DND-41 (cell line): ENCODE measurements around the gene P2RY8.
A peak's percentile ranks its signal among the peaks of the same experiment; 100 is the strongest.
"Not testable (repeated sequence)": the region's sequence is repeated elsewhere in the genome, so short reads cannot be mapped to it uniquely, and the experiment has no call there.

Experiments
- ATAC-seq: fragments of 200-7000 bp; cut with Tn5 transposase; 3 replicates; pipeline ENCODE4 v1.9.1; 2021; ENCODE audit warnings: low read depth; ENCODE audit not compliant: insufficient read depth
- DNase-seq: peaks from one replicate; pipeline ENCODE4 v3.0.0-alpha.2; 2020
- H2AFZ ChIP-seq: 2 replicates; pipeline ENCODE4 v1.6.0; 2012; ENCODE audit warnings: low read depth, low read length
- H3K27ac ChIP-seq: 2 replicates; pipeline ENCODE4 v1.5.1; 2012; ENCODE audit warnings: low read length, inconsistent platforms
- H3K27me3 ChIP-seq: fragments of 200-600 bp; sonication (generic); 2 replicates; pipeline ENCODE4 v1.6.0; 2012; ENCODE audit warnings: low read length, mild to moderate bottlenecking, inconsistent platforms; ENCODE audit not compliant: insufficient read depth, poor library complexity
- H3K36me3 ChIP-seq: 2 replicates; pipeline ENCODE4 v1.5.1; 2012; ENCODE audit warnings: low read length, inconsistent platforms; ENCODE audit not compliant: insufficient read depth
- H3K4me1 ChIP-seq: 2 replicates; pipeline ENCODE4 v1.5.1; 2012; ENCODE audit warnings: mild to moderate bottlenecking, low read length; ENCODE audit not compliant: insufficient read depth
- H3K4me2 ChIP-seq: 2 replicates; pipeline ENCODE4 v1.6.0; 2012; ENCODE audit warnings: mild to moderate bottlenecking, moderate library complexity, low read length, inconsistent platforms; ENCODE audit not compliant: insufficient read depth
- H3K4me3 ChIP-seq, 2 experiments: fragments of 200-600 bp in 1 of 2; shearing (Covaris generic) in 1 of 2; 2 replicates each; pipeline ENCODE4 v1.5.1; 2012 to 2016; ENCODE audit warnings: inconsistent platforms in 2 of 2, low read length in 2 of 2, mild to moderate bottlenecking in 2 of 2, low read depth in 1 of 2, moderate library complexity in 1 of 2
- H3K79me2 ChIP-seq: 2 replicates; pipeline ENCODE4 v1.6.0; 2012; ENCODE audit warnings: low read length, inconsistent platforms; ENCODE audit not compliant: insufficient read depth
- H3K9ac ChIP-seq: 2 replicates; pipeline ENCODE4 v1.6.0; 2012; ENCODE audit warnings: low read depth, mild to moderate bottlenecking, inconsistent platforms, low read length, moderate library complexity
- H3K9me3 ChIP-seq: 2 replicates; pipeline ENCODE4 v1.5.1; 2012; ENCODE audit warnings: low read length, moderate library complexity, mild to moderate bottlenecking, inconsistent platforms; ENCODE audit not compliant: insufficient read depth, severe bottlenecking
- H4K20me1 ChIP-seq: 2 replicates; pipeline ENCODE4 v1.6.0; 2012; ENCODE audit warnings: low read length; ENCODE audit not compliant: insufficient read depth
- EZH2 ChIP-seq: IDR thresholded peaks from 3 replicates; pipeline ENCODE4 v1.6.1; 2012; ENCODE audit warnings: borderline replicate concordance, low read depth, mild to moderate bottlenecking, moderate library complexity, low read length, inconsistent platforms; ENCODE audit not compliant: severe bottlenecking
- TF ChIP-seq, protein P1 (sequence below): IDR thresholded peaks from 2 replicates; pipeline ENCODE4 v1.5.1; 2012; ENCODE audit warnings: borderline replicate concordance, low read length, moderate library complexity, mild to moderate bottlenecking; ENCODE audit not compliant: poor library complexity, severe bottlenecking; ENCODE audit errors: extremely low read depth

The P2RY8 gene

DNA sequence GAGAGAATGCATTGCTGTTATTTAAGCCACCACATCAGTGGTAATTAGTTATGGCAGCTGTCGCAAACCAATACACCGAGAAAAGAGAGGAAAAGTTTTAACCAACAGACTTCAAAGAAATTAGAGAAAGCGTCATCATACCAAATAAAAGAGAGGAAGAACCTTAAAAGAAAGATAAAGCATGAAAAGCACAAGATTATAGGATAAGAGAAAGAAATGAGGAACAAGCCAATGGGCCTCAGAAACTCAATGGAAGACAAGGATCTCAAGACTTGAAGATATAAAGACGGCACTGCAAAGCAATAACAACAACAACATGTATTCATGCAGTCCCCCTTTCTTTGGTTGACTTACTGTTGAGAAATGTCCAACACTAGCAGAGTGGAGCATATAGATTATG is 61.5 kb downstream of the P2RY8 start:
- Histone ChIP-seq H3K4me1 (peaks cover 55% of the 10 kb centered on the region), H2AFZ (no peak overlapping the region), H3K9ac (no peak overlapping the region), H3K79me2 (peaks cover 96% of the 10 kb centered on the region), H3K4me2 (no peak overlapping the region), H4K20me1 (peaks cover 13% of the 10 kb centered on the region; the same call in 1 of the 2 replicates), H3K4me3 (no peak overlapping the region), H3K27ac (peak overlapping the region; percentile 36; the same call in 1 of the 2 replicates), H3K36me3 (peaks cover 69% of the 10 kb centered on the region), H3K9me3 (peaks cover 12% of the 10 kb centered on the region), H3K27me3 (no peaks in the 10 kb centered on the region)
- DNase-seq = no peak
- ATAC-seq = no peak
- TF ChIP-seq, protein P1, sequence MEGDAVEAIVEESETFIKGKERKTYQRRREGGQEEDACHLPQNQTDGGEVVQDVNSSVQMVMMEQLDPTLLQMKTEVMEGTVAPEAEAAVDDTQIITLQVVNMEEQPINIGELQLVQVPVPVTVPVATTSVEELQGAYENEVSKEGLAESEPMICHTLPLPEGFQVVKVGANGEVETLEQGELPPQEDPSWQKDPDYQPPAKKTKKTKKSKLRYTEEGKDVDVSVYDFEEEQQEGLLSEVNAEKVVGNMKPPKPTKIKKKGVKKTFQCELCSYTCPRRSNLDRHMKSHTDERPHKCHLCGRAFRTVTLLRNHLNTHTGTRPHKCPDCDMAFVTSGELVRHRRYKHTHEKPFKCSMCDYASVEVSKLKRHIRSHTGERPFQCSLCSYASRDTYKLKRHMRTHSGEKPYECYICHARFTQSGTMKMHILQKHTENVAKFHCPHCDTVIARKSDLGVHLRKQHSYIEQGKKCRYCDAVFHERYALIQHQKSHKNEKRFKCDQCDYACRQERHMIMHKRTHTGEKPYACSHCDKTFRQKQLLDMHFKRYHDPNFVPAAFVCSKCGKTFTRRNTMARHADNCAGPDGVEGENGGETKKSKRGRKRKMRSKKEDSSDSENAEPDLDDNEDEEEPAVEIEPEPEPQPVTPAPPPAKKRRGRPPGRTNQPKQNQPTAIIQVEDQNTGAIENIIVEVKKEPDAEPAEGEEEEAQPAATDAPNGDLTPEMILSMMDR = no peak
- no peak for TF ChIP-seq EZH2

DNA sequence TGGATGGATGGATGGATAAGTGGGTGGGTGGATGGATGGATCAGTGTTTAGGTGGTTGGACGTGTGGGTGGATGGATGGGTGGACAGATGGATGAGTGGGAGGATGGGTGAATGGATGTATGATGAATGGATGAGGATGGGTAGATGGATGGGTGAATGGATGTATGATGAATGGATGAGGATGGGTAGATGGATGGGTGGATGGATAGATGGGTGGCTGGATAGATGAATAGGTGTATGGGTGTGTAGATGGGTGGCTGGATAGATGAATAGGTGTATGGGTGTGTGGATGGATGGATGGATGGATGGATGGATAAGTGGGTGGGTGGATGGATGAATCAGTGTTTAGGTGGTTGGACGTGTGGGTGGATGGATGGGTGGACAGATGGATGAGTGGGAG is 62.4 kb downstream of the P2RY8 start:
- Histone ChIP-seq H4K20me1 (peaks cover 13% of the 10 kb centered on the region; the same call in 1 of the 2 replicates), H3K79me2 (peaks cover 96% of the 10 kb centered on the region), H3K4me1 (peaks cover 61% of the 10 kb centered on the region), H3K36me3 (peaks cover 66% of the 10 kb centered on the region)
- H3K27me3 ChIP-seq, H3K9ac ChIP-seq, H3K27ac ChIP-seq, DNase-seq, ATAC-seq, H3K4me3 ChIP-seq, H3K9me3 ChIP-seq, H2AFZ ChIP-seq, H3K4me2 ChIP-seq: not testable (repeated sequence)

DNA sequence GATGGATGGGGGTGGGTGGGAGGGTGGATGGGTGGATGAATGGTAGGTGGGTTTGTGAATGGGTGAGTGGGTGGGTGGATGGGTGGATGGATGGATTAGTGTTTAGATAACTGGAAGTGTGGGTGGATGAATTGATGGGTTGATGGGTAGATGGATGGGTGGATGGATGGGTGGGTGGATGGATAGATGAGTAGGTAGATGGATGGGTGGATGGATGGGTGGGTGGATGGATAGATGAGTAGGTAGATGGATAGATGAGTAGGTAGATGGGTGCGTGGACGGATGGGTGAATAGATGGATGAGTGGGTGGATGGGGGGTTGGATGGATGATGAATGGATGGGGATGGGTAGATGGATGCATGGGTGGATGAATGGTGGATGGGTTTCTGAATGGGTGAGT is 64.0 kb downstream of the P2RY8 start:
- Histone ChIP-seq H3K4me1 (peaks cover 75% of the 10 kb centered on the region), H3K79me2 (peaks cover 92% of the 10 kb centered on the region), H3K9me3 (peaks cover 2% of the 10 kb centered on the region), H3K4me3 (no peak overlapping the region), H3K36me3 (peaks cover 64% of the 10 kb centered on the region), H3K4me2 (peak overlapping the region; percentile 18; the same call in 1 of the 2 replicates), H4K20me1 (peaks cover 18% of the 10 kb centered on the region), H3K9ac (no peak overlapping the region), H3K27ac (no peak overlapping the region), H2AFZ (no peak overlapping the region), H3K27me3 (no peaks in the 10 kb centered on the region)
- no peak for DNase-seq
- no peak for TF ChIP-seq EZH2
- TF ChIP-seq, protein P1 = no peak
- no peak for ATAC-seq

DNA sequence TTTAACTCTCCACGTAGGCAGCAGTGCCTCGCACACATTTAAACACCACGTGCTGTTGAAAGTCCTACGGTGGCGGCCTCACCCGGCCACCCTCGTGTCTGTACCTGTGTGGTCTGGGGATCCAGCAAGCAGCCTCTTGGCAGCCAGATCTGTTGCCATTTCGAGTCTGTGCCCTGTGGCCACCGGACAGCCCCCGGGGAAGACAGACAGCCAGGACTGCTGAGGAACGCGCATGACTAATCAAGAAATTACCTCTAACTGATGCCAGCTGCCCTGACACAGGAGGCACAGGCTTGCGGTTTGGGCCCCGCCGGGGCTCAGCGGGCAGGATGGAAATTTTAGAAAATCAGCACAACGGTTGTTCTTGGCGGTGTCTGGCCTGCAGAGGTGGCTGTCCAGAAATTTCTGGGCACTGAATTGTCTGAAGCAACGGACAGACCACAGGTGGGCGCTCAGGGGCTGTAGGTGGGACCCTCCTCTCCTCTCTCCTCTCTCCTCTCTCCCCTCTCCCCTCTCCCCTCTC is 68.7 kb downstream of the P2RY8 start:
- H2AFZ ChIP-seq = no peak overlapping the region
- peaks cover 67% of the 10 kb centered on the region for H3K36me3 ChIP-seq
- peak; percentile 87 for DNase-seq
- no peaks in the 10 kb centered on the region for H3K9me3 ChIP-seq
- peaks cover 53% of the 10 kb centered on the region for H4K20me1 ChIP-seq
- peak; percentile 70 for ATAC-seq
- peak overlapping the region; percentile 71 for H3K27ac ChIP-seq
- no peak overlapping the region for H3K4me3 ChIP-seq
- H3K4me1 ChIP-seq = peaks cover 53% of the 10 kb centered on the region
- H3K79me2 ChIP-seq = peaks cover 87% of the 10 kb centered on the region
- H3K4me2 ChIP-seq = no peak overlapping the region
- no peaks in the 10 kb centered on the region for H3K27me3 ChIP-seq
- 0 out of 2 replicates have a peak overlapping the region, but pooled peaks have one; percentile 14 for H3K9ac ChIP-seq
- TF ChIP-seq EZH2 = no peak
- TF ChIP-seq, protein P1 = peak; percentile 41
